HG03342 (cell line): ENCODE measurements around the gene COPE.

Experiments used
- ATAC-seq: cut with Tn5 transposase; IDR thresholded peaks from one replicate; pipeline ENCODE4 v1.9.1; 2021; ENCODE audit warnings: mild to moderate bottlenecking, moderate library complexity; ENCODE audit not compliant: unreplicated experiment

COPE gene

DNA sequence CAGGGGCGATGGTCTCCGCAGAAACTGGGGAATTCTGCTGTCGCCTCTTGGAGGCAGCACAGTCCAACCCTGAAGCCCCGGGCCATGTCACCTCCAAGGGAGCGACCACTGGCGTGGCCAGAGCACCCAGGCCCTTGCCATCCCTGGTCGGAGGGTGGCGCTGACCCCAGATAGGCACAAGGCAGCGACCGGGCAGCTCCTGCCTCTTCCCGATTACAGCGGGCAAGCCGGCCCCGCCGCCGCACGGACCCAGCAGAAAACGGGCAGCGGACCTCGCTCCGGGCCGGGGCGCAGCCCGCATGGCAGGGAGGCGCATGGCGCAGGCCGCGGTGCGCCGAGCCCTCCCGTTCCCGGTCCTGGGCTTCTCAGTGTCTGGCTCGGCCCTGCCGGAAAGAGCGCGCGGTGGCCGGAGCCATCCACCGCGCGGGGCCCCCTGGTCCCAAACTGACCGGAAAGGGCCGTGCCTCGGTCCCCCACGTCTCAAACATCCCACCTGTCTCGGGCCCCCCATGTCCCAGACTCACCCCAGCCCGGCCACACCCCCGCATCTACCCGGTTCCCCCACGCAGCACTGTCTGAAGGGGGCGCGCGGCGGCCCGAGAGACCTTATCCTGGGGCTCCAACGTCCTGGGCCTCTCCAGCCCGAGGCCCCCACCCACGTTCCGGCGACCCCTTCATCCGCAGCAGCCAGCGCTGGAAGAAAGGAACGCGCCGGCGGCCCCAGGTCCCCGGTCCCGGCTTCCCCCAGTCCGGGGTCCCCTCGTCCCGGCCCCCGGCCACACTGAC is 24.0 kb downstream of the COPE start:
- no peak for ATAC-seq

DNA sequence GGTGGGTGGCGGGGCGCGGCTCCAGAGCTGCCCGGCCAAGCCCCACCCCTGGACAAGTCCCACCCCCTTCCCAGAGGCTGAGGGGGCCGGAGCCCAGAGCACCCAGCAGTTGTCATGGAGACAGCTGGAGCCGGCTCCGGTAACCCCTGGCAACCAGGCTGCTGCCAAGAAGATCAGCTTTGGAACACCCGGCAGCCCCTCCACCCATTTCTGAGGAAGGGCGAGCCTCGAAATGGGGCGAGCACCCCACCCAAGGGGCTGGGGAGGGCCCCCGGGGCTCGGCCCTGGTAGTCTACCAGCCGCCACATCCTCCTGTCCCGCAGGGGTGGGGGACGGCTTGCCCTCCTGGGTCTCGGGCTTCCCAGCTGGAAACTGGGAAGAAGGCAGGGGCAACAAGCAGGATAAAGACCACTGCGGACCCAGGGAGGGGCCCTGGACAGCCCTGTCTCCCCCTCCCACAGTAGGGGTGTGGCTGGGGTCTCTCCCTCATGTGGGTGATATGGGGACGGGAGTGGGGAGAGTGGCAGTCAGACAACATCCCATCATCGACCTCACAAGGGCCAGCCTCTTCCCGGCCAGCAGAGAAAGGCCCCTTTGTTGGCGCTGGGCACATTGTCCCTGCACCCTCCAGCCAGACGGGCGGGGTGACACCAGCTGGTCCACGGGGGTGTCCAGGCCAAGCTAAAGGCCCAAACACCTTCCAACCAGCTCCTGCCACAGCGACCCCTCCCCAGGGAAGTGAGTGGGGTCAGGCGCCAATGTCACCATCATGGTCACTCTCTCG is 24.7 kb downstream of the COPE start:
- no peak for ATAC-seq

DNA sequence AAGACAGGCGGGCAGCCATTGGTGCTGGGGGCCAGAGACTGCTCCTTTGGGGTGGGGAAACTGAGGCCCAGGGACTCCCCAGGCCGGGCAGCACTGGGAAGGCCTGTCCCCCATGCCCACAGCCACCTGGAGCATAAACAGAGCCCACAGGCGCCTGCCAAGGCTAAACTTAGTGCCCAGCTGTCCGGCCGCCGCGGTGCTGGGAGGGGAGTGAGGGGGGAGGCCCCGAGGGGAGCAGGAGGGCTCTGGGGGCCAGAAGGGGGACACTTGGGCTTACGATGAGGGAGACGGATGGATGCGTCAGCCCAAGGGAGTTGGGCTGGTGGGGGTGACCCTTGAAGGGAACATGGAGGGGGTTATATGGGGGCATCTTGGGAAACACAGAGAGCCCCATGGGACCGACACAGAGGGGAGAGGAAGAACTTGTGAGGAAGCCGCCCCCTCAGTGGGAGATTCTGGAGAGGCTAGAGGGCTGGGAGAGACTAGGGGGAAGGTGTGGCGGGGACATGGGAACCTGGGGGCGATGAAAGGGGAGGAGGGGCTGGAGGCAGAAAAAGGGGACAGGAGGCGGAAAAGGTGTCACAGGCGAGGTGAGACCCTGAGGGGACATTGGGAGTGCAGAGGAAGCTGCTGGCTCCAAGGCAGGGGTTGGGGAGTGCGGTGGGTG is 25.5 kb downstream of the COPE start:
- ATAC-seq = no peak

DNA sequence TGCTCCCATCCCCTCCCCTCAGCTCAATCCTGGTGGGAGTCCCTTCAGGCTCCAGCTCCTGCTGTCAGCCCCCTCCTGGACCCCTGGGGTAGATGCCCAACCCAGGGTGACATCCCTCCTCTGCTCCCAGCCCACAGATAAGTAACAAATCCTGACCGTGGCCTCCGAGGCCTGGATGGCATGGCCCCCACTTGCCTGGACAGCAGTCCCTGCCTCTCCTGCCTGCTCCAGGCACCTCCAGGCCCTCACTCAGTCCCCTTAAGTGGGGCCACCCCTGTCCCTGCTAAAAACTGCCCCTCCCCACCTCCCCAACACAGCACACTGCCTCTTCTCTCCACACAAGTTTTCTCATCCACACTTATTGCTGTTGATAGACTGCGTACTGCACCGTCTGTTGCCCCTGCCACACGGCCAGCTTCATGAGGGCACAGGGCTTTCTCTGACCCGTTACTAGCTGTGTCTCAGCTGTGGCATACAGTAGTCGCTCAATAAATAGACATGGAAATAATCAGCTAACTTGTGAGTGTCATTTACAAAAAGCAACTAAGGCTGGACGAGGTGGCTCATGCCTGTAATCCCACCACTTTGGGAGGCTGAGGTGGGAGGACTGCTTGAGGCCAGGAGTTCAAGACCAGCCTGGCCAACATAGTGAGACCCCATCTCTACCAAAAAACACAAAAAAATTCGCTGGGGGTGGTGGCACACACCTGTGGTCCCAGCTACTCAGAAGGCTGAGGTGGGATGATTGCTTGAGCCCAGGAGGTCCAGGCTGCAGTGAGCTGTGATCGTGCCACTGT is 29.0 kb downstream of the COPE start:
- no peak for ATAC-seq

GRCh38 chr19:18886972-18887371 is 32.2 kb downstream of the COPE start:
- ATAC-seq = no peak

DNA sequence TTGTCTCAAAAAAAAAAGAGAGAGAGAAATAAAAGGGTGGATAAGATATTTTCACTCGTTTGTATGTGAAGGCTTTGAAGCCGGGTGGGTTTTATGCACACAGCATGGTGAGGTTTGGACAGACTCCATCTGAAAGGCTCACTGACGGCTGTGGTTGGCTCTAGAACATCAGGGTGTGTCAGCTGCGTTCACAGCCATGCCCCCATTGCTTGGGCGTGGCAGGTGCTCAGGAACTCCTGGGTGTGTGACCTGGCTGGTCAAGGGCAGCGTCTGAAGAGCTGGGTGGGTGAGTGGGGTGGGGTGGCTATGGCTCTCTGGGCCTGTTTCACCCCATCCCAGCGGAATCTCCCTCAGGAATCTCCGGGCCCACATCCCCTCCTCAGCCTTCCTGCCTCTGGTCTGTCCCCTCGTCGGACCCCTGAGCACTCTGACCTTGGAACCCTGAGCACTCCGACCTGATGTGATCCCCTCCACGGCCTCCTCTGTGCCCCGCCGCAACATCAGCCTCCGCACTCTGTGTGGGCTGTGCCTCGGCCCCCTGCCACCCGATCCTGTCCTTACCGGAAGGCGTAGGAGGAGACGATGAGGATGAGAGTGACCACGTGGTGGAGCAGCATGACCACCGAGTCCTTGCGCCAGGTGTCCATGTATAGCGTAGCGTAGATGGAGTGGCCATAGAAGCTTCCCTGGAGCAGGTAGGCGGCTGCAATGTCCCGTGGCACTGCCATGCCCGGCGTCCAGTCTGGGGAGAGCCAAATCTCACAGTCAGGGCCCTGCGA is 35.5 kb downstream of the COPE start:
- ATAC-seq = no peak

DNA sequence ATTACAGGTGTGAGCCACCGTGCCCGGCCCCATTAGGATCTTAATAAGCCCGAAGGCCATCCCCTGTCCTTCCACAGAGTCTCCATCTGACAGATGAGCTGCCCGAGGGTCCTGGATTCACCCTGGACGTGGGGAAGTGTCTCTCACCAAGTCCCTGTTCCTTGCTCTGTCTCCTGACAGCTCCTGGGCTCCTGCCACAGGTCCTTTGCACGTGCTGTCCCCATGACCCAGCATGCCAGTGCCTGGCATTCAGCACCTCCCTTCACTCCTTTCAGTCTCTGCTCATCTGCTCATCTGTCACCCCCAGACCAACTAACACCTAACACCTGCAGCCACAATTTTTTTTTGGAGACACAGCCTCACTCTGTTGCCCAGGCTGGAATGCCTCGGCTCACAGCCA is 37.7 kb downstream of the COPE start:
- ATAC-seq = no peak

GRCh38 chr19:18879579-18880373 is 39.4 kb downstream of the COPE start:
- ATAC-seq = no peak

GRCh38 chr19:18878858-18879578 is 40.2 kb downstream of the COPE start:
- no peak for ATAC-seq

DNA sequence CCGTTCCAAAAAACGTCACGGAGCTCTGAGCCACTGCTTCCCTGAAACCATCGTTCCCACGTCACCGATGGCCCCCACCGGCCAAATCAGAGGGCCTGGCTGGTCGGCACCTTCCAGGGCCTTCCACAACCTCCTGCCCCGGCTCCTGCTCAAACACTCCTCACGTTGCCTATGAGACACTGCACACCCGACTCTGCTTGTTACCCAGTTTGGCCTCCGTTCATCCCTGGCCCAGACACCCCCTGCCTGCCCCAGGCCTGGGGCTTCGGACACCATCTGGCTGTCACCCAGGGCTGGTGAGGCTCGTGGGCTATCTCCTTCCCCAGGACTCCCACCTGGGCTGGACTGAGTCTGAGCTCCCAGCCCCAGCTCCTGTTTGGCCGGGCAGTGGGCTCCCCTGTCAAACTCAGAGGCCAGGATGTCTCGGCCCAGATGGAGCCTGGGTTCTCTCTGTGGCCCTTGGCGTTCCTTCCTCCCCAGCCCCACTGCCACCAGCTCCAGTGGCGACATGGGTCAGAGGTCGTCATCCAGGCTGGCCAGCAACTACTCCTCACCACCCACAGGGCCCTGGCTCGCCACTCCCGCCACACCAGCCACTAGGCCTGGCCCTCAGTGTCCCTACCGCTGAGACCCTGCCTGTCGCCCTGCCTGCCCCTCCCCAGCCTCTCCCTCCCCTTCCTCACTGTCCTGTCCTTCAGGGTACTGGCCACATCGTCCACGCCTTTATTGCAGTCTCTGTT is 41.0 kb downstream of the COPE start:
- ATAC-seq = no peak

DNA sequence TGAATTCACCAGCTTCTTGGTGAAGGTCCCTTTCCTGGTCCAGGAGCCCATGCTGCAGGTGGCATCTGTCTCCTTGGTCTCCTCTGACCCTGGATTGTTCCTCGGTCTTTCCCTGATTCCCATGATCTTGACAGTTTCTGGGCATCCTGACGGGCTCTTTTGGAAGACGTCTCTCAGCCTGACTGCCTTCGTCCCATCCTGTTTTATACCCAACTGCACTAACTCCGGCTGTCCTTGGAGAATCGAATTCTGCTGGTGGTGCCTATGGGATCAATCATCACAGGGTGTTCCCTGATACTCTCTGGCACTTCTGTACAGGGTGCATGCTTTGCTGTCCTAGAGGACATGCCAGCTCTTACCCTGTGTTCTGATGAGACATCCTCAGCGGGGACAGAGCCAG is 42.3 kb downstream of the COPE start:
- no peak for ATAC-seq

DNA sequence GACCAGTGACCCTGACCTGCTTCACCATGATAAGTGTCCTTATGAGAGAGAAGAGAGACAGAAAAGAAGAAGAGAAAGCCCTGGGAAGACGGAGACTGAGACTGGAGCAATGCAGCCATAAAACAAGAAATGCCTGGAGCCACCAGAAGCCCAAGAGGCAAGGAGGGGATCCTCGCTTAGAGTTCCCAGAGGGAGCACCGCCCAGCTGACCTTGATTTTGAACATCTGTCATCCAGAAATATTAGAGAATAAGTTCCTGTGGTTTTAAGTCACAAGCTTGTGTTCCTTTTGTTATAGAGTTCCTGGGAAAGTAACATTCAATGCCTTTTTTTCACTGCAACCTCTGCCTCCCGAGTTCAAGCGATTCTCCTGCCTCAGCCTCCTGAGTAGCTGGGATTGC is 43.5 kb downstream of the COPE start:
- ATAC-seq = no peak

GRCh38 chr19:18871543-18871942 is 47.6 kb downstream of the COPE start:
- no peak for ATAC-seq

GRCh38 chr19:18870531-18871172 is 48.5 kb downstream of the COPE start:
- no peak for ATAC-seq

DNA sequence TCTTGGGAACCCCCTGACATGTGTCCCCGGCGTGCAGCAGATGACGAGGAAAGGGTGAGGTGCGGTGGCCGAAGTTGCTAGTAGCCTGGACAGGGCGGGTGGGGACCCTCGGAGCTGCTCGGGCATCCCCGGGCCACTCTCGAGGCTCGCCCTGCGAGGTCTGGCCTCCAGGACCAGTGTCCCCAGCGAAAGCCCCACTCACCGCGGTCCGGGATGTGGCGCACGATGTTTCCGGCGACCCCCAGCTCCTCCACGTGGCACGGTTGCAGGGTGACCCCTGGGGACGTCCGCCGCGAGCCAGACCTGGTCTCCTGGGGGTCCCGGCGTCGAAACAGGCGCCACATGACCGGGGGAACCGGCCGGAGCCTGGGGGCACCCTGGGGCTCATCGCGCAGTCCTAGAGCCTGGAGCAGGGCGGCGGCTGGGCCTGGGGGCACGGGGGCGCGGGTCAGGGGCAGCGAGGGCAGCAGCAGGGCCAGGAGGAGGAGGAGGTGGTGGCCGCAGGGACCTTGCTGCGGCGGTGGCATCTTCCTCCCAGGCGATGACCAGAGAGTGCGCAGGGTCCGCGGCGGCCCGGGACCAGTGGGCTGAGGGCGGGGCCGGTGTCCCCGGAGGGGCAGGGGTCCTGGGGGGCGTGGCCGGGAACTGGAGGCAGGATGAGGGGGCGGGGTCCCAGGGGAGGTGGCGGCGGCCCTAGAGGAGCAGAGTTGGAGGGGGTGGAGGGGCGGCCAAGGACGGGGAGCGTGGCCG is 49.2 kb downstream of the COPE start:
- ATAC-seq = no peak

DNA sequence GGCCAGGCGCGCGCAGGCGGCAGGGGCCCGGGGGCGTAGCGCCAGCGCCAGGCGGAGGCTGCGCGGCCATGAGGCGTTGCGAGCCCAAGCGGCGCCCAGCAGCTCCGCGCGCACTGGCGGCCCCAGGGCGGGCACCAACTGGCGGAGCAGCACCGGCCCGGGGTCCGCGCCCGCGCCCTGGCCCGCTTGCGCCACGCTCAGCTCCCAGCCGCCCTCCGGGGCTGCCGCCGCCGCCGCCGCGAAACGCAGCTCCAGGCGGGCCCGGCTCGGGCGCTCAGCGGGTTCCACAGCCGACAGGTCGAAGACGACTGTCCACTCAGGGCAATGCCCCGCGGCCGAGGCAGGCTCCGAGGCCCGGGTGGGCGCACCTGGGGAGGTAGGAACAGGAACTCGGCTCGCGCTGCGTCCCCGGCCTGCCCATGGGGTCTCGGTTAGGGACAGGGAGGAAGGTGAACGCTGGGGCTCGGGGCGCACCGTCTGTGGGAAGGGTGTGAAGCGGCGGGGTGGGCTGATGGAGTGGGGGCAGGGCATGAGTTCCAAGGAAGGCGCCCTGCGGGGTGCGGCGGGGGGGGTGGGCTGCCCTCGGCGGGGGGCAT is 50.1 kb downstream of the COPE start:
- ATAC-seq = no peak
